Measurements from ENCODE around the gene SCNM1. TPM values are rescaled to one million over a fixed set of nuclear protein-coding genes. Genes with fewer than 3 reads are reported as not detected.

SCNM1 gene
- total RNA-seq, 1 experiment from 2014 or later, result 34.1 TPM

GRCh38 chr1:151159373-151159772 lies 6.6 kb upstream of the SCNM1 start:
- H3K4me3 ChIP-seq (replicated peaks in 1 of 2; ENCODE audit: low read depth in 1 of 2, low read length in 2 of 2), result no peak overlapping the region
- no peak overlapping the region for H3K9ac ChIP-seq (ENCODE audit: low read length)
- no peaks in the 10 kb centered on the region for H4K20me1 ChIP-seq (ENCODE audit: insufficient read depth)
- no TSS peak for BruUV-seq (replicated peaks)
- intact Hi-C loops (cut with micrococcal nuclease), result no loop called here
- H3K9me3 ChIP-seq (ENCODE audit: control insufficient read depth in 1 of 2, insufficient read depth in 1 of 2, low read depth in 1 of 2, low read length in 2 of 2), result no peaks in the 10 kb centered on the region
- H3K27me3 ChIP-seq (ENCODE audit: insufficient read depth, low read length), result no peaks in the 10 kb centered on the region
- no peak overlapping the region for H3K4me2 ChIP-seq (ENCODE audit: low read length)
- no peak for ATAC-seq
- ChIA-PET CTCF (interaction anchor here (5.8 kb wide), 1 partner anchor 59 kb away, joined by 63 read pairs; no protein-coding TSS in a partner anchor), POLR2A (no interaction called here), RAD21 (ENCODE audit: low non-redundant PET in 1 of 2, low total read pairs in 2 of 2, uncharacterized antibody in 2 of 2, unreplicated experiment in 2 of 2) (no interaction called here)
- no peak for TF ChIP-seq EZH2phosphoT487 (IDR thresholded peaks at IDR 0.05; ENCODE audit: borderline replicate concordance)
- no peak for TF ChIP-seq ELF1 (IDR thresholded peaks at IDR 0.05; ENCODE audit: borderline replicate concordance, low read depth)
- TF ChIP-seq RAD21 (IDR thresholded peaks at IDR 0.05; ENCODE audit: low read depth), result no peak
- TF ChIP-seq ZFX (IDR thresholded peaks at IDR 0.05), result no peak
- no peak for TF ChIP-seq JUND (IDR thresholded peaks at IDR 0.05)
- TF ChIP-seq REST (IDR thresholded peaks at IDR 0.05; ENCODE audit: low read depth), result no peak
- no peak for TF ChIP-seq SRF (IDR thresholded peaks at IDR 0.05; ENCODE audit: low read depth)
- TF ChIP-seq ZNF274 (IDR thresholded peaks at IDR 0.05; ENCODE audit: low read depth, low read length), result no peak
- no peak for TF ChIP-seq EGR1 (IDR thresholded peaks at IDR 0.05; ENCODE audit: low read depth)
- peaks cover 2 to 6% of the 10 kb centered on the region in 2 experiments; a peak in 3 of 4 replicates for H3K4me1 ChIP-seq (ENCODE audit: control insufficient read depth in 1 of 2, insufficient read depth in 2 of 2, low read length in 2 of 2)
- H3K9me2 ChIP-seq (ENCODE audit: insufficient read depth), result no peaks in the 10 kb centered on the region
- H2AFZ ChIP-seq (ENCODE audit: low read depth, low read length, poor library complexity, severe bottlenecking), result no peak overlapping the region
- H3K27ac ChIP-seq (ENCODE audit: low read depth, low read length), result no peak overlapping the region
- H3K36me3 ChIP-seq (ENCODE audit: control insufficient read depth in 1 of 2, insufficient read depth in 2 of 2, low read length in 2 of 2), result peaks cover 0 to 9% of the 10 kb centered on the region in 2 experiments; a peak in 2 of 4 replicates
- no peak for DNase-seq (ENCODE audit: low read depth, low spot score)
- H3K79me2 ChIP-seq (ENCODE audit: insufficient read depth, low read length), result peaks cover under 1% of the 10 kb centered on the region; the same call in 1 of the 2 replicates
